NCI-H2081 (cell line): Measurements from ENCODE around the gene CACUL1.
"Not testable (repeated sequence)": the region's sequence is repeated elsewhere in the genome, so short reads cannot be mapped to it uniquely, and the experiment has no call there.

Source experiments
- DNase-seq, 2 experiments: peaks; one replicate each; lab custom pipeline; 2025; lab: John Stamatoyannopoulos, UW

The CACUL1 gene

DNA sequence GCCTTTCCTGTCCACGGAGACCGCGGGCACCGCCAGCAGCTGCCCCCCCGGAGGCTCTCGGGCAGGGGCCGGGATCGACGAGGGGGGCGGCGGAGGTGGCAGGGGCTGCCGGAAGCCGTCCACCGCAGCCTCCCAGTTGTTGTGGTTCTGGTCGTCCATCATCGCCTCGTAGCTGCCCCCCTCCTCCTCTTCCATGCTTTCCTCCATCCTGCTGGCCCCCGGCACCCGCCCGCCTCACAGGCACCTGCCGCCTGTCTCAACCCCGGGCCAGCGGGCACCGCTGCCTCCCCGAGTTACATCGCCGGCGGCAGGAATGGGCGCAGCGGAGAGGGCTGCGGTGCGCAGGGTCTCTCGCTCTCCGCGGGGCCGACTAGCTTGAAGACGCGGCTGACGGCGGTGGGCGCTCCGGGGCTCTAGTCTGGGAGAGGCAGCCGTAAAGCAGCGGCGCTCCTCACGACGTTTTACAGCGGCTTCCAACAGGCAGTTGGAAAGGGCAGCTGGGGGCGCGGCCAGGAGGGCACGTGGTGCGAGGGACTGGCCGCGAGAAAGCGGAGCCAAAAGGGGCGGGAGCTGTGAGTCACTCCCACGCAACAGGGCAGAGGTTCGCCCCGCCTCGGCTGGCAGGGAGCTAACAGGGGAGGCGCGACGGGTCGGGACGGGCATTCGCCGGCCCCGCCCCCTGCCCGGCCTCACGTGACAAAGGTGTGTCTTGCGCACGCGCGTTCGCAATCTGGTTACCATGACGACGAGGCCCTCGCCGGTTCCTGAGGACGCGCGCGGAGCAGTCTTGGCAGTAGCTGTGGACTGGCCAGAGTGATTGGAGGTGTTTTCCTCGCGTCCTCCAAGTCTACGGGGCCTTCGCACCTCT is at the start of gene CACUL1:
TSS of gene CACUL1 (minus strand) at position 415 of the 868 bp plus-strand sequence. CDS start at position 207, 208 bp downstream.
- DNase-seq, result peak; percentile 98

DNA sequence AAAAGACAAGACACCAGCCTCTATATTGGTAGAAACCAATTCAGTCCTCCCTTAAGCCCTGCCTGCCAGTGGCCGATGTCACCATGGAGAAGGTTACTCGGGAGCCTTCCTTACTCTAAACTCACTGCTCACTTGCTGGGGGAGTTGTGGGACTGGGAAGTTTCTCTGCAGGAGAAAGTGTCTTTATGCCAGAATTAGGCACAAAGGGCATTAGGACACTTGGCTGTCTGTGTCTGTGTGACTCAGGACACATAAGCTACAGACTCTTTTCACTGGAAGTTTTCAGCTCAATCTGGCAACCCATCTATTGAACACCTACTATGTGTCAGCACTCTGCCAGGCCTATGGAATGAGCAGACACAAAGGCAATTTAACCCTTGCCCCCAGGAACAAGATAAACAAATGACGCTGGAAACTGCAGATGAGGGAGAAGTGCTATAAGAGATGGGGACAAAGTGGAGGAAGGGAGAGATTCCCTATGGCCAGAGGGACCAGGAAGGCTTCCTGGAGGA is 49.5 kb upstream of the CACUL1 start:
- no peak for DNase-seq

DNA sequence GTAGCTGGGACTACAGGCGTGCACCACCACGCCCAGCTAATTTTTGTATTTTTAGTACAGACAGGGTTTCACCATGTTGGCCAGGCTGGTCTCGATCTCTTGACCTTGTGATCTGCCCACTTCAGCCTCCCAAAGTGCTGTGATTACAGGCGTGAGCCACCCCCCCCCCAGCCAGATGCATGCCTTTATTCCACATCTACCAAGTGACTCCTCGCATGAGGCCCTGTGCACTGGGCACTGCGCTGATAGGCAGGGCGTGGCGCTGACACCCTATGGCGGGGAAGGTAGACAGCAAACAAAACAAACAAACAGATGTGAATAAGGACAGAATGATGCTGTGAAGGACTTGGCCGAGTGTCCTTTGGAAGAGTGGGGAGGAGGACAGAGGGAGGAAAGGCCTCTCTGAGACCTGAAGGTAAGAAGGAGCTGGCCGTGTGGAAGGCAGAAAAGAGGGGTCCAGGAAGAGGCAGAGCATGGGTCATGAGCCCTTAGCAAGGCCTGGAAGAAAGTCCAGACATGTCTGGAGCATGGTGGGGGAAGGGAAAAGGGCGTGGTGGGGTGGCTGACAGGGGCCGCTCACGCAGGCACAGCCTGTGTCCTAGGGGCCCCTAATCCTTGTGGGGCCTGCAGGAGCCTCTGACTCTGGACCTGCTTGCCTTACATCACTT is 47.5 kb upstream of the CACUL1 start:
- no peak for DNase-seq

DNA sequence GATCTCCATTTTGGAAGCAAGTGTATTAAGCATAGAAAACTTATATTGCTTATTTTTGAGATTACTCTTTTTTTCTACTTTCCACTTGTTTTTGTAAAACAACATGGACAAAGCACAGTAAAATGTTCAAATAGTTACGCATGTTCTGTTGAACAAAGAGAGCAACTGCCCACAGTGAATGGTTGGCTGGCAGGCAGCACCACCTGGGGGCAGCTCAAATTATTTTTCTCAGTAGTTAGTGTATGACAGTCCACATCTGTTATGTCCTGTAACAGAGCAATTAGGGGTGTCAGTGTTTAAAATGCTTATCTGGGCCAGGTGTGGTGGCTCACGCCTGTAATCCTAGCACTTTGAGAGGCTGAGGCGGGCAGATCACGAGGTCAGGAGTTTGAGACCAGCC is 46.1 kb upstream of the CACUL1 start:
- no peak for DNase-seq

DNA sequence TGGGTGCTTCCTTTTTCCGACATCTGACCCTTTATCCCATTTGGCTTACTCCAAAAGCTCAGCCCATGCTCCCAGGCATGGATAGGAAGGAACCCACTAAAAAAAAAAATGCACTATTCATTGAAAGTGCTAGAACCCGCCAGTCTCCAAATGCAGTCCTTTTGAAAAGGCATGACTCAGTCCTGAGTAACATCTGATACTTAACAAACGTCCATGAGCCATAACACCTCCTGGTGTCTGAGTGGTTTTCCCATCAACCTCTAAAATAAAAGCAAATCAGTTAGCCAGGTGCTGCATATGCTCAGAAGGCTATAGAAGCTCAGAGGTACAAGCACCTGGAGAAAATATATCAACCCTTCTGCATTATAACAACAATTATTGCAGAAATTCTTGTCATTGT is 45.0 kb upstream of the CACUL1 start:
- DNase-seq, result no peak

DNA sequence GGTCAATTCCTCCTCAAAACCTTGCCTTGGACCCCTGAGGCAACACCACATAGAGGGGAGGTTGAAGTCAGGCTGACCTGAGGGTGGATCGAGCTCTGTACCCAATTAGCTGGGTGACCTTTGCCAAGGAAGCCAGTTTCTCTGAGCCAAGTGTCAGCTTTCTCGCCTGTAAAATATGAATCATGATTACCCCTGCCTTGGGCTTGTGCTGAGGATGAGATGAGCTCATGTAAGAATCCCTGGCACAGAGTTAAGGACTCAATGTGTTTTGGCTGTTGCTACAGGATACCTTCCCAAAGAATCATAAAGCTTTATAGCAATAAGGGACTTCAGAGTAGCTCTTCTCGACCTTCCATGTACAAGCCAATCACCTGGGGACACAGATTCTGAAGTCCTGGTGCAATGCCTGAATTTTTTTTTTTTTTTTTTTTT is 43.5 kb upstream of the CACUL1 start:
- DNase-seq, result no peak

DNA sequence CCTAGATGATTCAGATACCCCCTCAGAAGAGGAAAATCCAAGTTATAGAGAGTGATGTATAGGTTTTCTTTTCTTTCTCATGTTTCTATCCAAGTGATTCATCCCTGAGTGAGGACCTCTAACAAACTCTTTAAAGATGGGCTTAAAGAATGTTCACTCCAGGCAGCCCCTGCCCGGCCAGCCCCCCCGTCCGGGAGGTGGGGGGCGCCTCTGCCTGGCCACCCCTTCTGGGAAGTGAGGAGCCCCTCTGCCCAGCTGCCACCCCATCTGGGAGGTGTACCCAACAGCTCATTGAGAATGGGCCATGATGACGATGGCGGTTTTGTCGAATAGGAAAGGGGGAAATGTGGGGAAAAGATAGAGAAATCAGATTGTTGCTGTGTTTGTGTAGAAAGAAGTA is 40.2 kb upstream of the CACUL1 start:
- DNase-seq, result not testable (repeated sequence)

DNA sequence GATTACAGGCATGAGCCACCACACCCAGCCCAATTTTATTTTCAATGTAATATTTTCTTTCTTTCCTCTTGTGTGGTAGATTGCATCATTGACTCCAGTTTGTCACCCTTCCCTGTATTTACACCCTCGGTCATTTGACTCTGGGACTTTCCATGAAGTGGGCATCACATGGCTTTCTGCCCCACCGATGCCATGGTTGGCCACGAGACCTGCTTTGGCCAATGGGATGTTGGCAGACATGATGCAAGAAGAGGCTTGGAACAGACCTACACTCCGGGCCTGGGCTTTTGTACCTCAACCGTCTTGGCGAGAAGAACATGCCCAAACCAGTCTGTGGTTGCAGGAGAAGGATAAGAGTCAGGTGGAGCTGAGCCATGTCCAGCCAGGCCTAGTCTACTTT is 38.8 kb upstream of the CACUL1 start:
- no peak for DNase-seq

DNA sequence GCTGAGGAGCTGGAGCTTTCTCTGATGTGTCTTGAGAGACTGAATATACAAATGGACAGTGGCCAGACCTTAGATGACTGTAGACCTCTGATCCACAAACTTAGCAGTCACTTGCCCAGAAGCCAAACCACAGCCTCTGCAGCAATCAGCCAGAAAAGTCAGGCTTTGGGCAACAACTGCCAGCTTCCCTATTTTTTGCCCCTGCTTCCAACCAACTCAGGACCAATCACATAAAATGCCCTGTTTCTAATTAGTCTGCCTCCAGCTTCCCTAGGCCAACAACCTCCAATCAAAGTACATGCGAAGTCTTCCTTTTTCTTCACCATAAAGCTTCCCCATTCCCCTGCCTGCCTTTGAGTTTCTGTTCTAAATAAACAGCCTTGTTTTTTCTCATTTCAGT is 37.8 kb upstream of the CACUL1 start:
- DNase-seq, result no peak

DNA sequence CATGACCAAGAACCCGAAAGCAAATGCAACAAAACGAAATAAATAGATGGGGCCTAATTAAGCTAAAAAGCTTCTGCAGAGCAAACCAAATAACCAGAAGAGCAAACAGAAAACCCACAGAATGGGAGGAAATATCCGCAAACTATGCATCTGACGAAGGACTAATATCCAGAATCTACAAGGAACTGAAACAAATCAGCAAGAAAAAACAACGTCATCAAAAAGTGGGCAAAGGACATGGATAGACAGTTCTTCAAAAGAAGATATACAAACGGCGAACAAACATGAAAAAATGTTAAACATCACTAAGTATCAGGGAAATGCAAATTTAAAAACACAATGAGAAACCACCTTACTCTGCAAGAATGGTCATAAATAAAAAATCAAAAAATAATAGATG is 35.3 kb upstream of the CACUL1 start:
- no peak for DNase-seq

DNA sequence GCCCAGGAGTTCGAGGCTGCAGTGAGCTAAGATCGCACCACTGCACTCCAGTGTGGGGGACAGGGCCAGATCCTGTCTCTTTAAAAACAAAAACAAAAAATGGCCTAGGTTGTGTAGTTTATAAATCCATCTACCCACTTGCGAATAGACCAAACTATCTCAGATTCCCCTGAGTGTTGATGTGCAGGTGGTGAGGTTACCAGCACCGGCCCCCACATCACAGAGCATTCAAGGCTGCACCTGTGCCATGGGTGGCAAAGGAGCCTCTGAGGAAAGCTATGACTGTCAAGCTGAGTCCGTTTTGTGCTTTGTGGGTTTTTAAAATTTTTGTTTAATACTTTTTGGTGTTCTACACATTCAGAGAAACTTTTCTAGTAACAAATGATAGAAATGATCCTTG is 30.8 kb upstream of the CACUL1 start:
- DNase-seq, result no peak

DNA sequence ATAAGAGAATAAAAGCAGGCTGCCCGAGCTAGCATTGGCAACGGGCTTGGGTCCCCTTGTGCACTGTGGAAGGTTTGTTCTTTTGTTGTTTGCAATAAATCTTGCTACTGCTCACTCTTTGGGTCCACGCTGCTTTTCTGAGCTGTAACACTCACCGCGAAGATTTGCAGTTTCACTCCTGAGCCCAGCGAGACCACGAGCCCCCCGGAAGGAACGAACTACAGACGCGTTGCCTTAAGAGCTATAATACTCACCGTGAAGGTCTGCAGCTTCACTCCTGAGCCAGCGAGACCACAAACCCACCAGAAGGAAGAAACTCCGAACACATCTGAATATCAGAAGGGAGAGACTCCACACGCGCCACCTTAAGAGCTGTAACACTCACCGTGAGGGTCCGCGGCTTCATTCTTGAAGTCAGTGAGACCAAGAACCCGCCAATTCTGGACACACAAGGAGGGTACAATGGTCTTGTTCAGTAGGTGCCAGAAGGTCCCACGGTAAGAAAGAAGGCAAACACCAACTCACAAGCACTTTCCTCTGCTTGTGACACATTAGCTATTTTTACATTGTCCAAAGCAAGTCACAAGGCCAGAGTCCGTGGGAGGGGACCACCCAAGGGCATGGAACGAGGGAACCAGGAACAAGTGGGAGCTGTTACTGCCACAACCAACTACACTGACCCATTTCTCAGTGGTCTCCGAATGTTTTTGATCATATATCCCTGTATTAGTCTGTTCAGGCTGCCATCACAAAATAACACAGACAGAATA is 29.2 kb upstream of the CACUL1 start:
- no peak for DNase-seq

DNA sequence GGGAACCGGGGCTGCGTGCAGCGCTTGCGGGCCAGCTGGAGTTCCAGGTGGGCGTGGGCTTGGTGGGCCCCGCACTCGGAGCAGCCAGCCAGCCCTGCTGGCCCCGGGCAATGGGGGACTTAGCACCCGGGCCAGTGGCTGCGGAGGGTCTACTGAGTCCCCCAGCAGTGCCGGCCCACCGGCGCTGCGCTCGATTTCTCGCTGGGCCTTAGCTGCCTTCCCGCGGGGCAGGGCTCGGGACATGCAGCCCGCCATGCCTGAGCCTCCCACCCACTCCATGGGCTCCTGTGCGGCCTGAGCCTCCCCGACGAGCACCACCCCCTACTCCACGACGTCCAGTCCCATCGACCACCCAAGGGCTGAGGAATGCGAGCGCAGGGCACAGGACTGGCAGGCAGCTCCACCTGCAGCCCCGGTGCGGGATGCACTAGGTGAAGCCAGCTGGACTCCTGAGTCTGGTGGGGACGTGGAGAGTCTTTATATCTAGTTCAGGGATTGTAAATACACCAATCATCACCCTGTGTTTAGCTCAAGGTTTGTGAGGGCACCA is 28.2 kb upstream of the CACUL1 start:
- DNase-seq, result not testable (repeated sequence)

DNA sequence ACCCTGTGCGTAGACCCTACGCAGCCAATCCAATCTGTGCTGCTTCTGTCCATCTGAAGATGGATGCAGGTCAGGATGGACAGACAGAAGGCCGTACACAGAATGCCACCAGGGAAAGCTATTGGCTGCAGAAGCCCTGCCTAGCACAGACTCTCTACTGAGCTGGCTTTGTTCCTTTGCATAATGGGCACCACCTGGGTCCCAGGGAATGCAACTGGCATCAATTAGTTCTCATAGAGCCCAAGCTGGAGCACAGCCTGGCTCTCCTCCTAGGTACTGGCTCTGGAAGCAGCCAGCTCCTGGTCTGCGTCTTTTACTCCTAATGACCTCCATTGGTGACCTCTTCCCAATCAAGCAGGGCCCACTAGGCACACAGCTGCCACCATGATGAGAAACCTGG is 26.8 kb upstream of the CACUL1 start:
- no peak for DNase-seq

DNA sequence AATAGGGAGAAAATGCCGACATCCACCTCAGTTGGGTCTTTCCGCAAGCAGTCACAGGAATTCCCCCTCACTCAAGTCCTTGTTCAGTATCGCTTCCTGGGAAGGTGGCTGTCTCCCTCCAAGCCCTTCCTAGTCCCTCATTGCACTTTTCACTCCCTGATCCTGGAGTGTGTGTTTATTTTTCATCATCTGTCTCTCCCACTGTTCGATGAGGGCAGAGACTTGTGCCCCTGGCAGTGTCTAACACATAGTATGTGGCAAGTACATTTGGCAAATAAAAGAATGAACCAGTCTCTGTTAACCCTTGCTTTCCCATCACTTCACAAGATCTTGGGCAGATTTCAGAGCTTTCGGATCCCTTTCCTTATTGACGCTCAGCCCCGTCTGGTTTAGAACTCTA is 24.0 kb upstream of the CACUL1 start:
- DNase-seq, result no peak

DNA sequence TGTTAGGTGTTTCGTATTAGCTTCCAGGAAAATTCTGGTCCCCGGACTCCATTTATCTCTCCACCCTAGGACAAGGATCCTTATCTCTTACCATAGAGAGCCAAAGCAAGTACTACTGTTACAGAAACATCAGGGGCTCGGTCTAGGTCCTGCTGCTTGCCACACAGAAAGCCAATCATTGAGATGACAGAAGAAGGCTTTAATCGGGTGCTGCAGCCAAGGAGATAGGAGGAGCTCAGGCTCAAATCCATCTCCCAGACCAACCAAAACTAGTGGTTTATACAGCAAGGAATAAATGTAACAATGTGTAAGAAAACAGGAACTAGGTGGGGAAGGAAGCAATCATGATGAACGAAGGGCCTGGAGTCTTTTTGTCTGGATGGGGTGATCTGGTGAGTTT is 22.2 kb upstream of the CACUL1 start:
- DNase-seq, result no peak

DNA sequence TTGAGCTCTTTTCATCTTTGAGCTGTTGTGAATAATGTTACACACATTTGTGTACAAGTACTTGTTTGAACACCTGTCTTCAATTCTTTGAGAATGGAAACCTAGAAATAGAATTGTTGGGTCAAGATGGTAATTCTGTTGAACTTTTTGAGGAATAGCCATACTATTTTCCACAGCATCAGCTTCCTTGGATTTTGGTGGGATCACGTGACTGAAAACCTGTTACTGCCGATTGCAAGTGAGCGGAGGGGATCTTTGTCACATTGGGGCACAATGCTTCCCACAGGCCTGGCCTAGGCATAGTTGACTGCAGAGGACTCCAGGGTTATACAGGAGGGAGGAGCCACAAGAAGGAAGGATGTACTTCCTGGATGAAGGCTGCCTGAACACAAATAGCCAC is 21.3 kb upstream of the CACUL1 start:
- no peak for DNase-seq

DNA sequence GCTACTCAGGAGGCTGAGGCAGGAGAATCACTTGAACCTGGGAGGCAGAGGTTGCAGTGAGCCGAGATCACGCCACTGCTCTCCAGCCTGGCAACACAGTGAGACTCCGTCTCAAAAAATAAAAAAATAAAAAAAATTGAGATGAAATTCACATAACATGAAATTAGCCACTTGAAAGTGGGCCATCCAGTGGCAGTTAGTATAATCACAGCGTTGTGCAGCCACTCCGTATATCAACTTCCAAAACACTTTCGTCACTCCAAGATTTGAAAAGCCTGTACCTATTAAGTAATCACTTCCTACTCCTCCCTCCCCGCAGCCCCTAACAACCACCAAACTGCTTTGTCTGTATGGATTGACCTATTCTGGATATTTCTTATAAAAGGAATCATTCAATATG is 20.7 kb upstream of the CACUL1 start:
- no peak for DNase-seq

DNA sequence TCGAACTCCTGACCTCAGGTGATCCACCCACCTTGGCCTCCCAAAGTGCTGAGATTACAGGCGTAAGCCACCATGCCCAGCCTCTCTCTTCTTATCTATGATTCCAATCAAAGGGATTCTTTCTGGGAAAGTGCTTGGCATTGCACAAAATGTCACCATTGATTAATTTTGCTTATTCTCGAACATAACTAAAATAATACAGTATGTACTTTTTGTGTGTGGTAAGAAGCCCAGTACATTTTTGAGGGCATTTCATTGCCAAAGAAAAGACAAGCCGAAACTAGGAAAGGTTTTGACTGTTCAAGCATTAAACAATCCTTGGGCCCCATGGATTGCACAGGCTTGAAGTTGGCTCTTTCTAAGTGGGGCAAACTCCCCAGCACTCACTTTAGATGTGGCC is 18.3 kb upstream of the CACUL1 start:
- no peak for DNase-seq

DNA sequence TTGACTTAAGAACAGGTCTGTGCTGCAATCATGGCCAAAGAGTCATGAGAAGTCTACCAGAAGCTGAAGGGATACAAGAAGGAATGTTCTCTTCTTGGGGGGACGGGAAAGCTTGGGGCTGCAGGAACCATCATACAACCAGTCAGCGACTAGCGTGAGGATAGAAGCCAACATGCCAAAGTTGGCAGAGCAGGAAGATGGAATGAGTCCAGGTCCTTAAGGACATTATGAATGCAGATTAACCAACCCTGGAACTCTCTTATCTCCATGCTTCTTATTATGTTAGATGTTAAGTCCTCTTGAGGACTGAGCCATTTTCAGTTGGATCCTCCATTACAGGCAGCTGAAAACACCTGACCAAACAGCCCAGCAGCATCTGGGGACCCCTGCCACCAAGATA is 17.2 kb upstream of the CACUL1 start:
- DNase-seq, result no peak

DNA sequence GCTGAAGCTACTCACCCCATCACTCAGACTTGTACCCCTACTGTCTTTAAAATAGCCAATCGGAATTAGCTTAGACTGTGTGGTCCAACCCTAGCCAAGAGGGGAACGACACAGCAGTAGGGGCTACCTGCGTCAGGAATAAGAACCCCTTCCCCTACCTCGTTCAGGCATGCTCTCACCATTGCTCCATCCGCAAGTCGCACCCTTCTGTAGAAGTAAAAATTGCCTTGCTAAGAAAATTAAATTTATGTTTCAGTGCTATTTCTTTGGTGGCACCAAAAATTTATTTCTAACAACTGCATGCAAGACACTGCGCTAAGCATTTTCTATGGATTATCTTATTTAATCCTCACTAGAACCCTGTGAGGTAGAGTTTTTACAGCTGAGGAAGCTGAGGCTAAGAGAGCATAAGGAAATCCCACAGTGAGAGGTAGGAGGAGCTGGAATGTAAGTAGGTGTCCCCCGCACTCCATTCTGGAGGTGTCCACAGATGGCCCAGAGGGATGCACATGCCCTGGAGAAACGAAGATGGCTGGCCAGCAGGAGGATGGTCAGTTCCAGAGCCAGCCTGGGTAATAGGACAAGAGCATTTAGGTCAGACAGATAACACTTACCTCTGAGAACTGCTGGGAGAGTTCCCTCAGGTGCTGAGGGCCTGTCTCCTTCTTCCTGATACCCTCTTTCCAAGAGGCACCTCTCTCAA is 15.3 kb upstream of the CACUL1 start:
- no peak for DNase-seq
